ENCODE data around the gene SLC22A1.
A peak's percentile ranks its signal among the peaks of the same experiment; 100 is the strongest.

Gene SLC22A1

DNA sequence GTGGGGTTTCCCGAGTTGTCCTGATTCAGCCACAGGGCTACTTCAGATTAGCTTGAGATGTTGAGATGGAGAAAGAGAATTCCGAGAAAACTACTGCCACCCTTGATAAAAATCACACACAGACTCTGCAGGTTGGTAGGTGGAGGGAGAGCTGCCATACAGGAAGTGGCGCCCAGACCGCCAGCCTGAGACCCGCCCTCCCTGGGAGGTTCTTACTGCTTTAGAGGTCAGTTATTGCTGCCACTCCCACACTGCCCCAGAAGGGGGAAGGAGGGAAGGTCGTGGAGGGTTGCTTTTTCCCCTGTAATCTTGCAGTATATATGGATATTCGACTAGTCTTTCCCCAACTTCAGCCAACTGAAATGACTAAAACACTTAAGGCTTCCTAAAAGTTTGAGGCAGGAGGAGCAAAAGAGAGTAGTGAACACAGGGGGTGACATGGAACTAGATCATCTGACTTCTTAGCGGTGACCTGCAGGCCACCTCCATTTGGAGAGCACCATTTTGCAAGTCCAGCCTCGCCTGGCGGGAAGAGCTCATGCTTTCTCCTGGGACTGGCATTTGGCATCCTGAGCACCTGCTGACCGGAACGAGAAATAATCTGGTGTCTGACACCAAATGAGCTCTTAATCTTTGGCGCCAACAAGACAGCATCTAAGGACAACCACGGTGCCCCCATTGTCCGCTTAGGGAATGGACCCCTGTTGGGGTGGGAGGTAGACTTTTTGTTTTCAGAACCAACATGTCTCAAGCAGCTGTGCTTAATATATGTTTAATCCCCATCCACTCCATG is 35.7 kb upstream of the SLC22A1 start:
- Histone ChIP-seq H3K27me3 (ENCODE audit: insufficient read depth, low read length, poor library complexity) (no peaks in the 10 kb centered on the region), H3K18ac (ENCODE audit: low read length) (no peak overlapping the region), H3K56ac (ENCODE audit: low read length) (no peak overlapping the region), H3K4ac (ENCODE audit: low read depth, low read length) (no peak overlapping the region), H3K79me1 (ENCODE audit: low read length) (no peaks in the 10 kb centered on the region), H3K4me2 (ENCODE audit: low read length) (no peak overlapping the region), H2BK5ac (ENCODE audit: low read length) (no peak overlapping the region), H4K5ac (ENCODE audit: low read length) (no peak overlapping the region), H2BK120ac (ENCODE audit: low read depth, low read length) (no peak overlapping the region), H2BK15ac (replicated peaks; ENCODE audit: low read depth) (no peak overlapping the region), H3K36me3 (ENCODE audit: control insufficient read depth, insufficient read depth, low read length) (peaks cover 8% of the 10 kb centered on the region), H3K9ac (ENCODE audit: low read length) (no peak overlapping the region), H4K8ac (ENCODE audit: low read depth, low read length) (no peak overlapping the region), H3K79me2 (ENCODE audit: control insufficient read depth, insufficient read depth, low read length) (no peaks in the 10 kb centered on the region), H3K4me3 (ENCODE audit: low read length) (no peak overlapping the region), H3K4me1 (ENCODE audit: control insufficient read depth, low read depth, low read length) (no peaks in the 10 kb centered on the region), H3K23ac (ENCODE audit: low read length) (no peak overlapping the region), H3K27ac (ENCODE audit: low read depth, low read length) (no peak overlapping the region), H2AK5ac (ENCODE audit: low read length) (no peak overlapping the region)
- no CpG with 5 or more reads among the region's 15 CpGs for WGBS (ENCODE audit: extremely low coverage, insufficient coverage, low lambda C conversion rate)
- DNase-seq = peak; percentile 5

DNA sequence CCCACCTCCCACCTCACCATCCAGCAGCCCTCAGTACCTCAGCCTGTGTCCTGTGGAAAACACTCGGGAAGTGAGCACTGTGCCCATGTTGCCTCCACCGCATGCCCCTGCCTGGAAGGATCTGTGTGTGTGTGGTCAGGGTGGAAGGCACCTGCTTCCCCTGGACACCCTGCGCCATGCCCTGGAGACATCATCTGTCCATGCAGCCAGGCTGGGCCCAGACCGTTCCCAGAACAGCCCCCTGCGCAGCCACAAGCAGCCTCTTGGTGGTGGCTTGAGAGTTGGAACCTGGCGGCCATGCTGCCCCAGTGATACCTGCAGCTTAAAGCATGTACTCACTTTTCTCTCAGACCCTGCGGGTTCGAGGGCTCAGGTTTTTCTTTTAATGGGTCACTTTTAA is 34.9 kb upstream of the SLC22A1 start:
- Histone ChIP-seq H3K4me1 (ENCODE audit: control insufficient read depth, low read depth, low read length) (no peaks in the 10 kb centered on the region), H3K79me1 (ENCODE audit: low read length) (no peaks in the 10 kb centered on the region), H2AK5ac (ENCODE audit: low read length) (no peak overlapping the region), H3K27me3 (ENCODE audit: insufficient read depth, low read length, poor library complexity) (no peaks in the 10 kb centered on the region), H2BK5ac (ENCODE audit: low read length) (no peak overlapping the region), H3K4ac (ENCODE audit: low read depth, low read length) (no peak overlapping the region), H4K5ac (ENCODE audit: low read length) (no peak overlapping the region), H4K8ac (ENCODE audit: low read depth, low read length) (no peak overlapping the region), H3K4me3 (ENCODE audit: low read length) (no peak overlapping the region), H3K4me2 (ENCODE audit: low read length) (no peak overlapping the region), H3K9ac (ENCODE audit: low read length) (no peak overlapping the region), H3K27ac (ENCODE audit: low read depth, low read length) (no peak overlapping the region), H3K56ac (ENCODE audit: low read length) (no peak overlapping the region), H2BK15ac (replicated peaks; ENCODE audit: low read depth) (no peak overlapping the region), H3K36me3 (ENCODE audit: control insufficient read depth, insufficient read depth, low read length) (peaks cover 8% of the 10 kb centered on the region), H3K79me2 (ENCODE audit: control insufficient read depth, insufficient read depth, low read length) (no peaks in the 10 kb centered on the region), H3K18ac (ENCODE audit: low read length) (no peak overlapping the region), H2BK120ac (ENCODE audit: low read depth, low read length) (no peak overlapping the region), H3K23ac (ENCODE audit: low read length) (no peak overlapping the region)
- WGBS (ENCODE audit: extremely low coverage, insufficient coverage, low lambda C conversion rate) = no CpG with 5 or more reads among the region's 8 CpGs
- no peak for DNase-seq

DNA sequence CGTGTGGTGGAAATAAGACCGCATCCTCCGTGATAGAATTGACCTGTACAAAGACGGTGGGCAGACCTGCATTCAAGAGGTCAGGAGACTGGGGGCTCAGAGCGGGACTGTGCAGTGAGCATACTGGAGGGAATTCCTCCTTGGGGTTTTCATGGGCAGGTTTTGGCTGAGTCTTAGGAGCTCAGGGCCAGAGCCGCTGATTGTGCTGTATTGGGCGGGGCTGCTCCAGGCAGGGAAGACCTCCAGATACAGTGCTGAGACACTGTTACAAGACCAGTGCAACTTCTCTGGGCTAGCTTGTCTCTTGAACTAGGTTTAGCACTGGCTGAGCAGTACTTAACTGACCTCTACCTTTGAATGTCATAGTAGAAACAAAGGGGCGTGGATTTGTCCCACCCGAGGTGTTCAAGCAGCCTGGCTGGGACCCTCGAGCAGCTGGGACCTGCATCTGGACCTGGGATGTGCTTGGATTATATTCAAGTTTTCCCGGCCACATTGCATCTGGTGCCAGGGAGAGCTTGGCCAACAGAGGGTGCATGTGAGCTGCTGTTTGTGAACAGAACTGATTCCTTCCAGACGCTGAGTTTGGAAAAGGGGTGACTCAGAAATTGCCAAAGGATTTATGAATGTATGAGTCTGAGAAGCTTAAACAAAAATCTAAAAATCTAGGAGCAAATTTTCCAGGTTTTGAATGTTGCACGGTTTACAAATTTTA is 33.4 kb upstream of the SLC22A1 start:
- WGBS (ENCODE audit: extremely low coverage, insufficient coverage, low lambda C conversion rate) = no CpG with 5 or more reads among the region's 13 CpGs
- no peak overlapping the region for H3K27ac ChIP-seq (ENCODE audit: low read depth, low read length)
- no peak overlapping the region for H4K8ac ChIP-seq (ENCODE audit: low read depth, low read length)
- no peak overlapping the region for H4K5ac ChIP-seq (ENCODE audit: low read length)
- no peak overlapping the region for H3K9ac ChIP-seq (ENCODE audit: low read length)
- DNase-seq = peak; percentile 58
- no peak overlapping the region for H2AK5ac ChIP-seq (ENCODE audit: low read length)
- H3K23ac ChIP-seq (ENCODE audit: low read length) = no peak overlapping the region
- H3K4me2 ChIP-seq (ENCODE audit: low read length) = no peak overlapping the region
- no peak overlapping the region for H2BK120ac ChIP-seq (ENCODE audit: low read depth, low read length)
- no peak overlapping the region for H3K18ac ChIP-seq (ENCODE audit: low read length)
- no peaks in the 10 kb centered on the region for H3K4me1 ChIP-seq (ENCODE audit: control insufficient read depth, low read depth, low read length)
- no peaks in the 10 kb centered on the region for H3K79me1 ChIP-seq (ENCODE audit: low read length)
- no peak overlapping the region for H2BK15ac ChIP-seq (replicated peaks; ENCODE audit: low read depth)
- H3K4me3 ChIP-seq (ENCODE audit: low read length) = no peak overlapping the region
- peaks cover 8% of the 10 kb centered on the region for H3K36me3 ChIP-seq (ENCODE audit: control insufficient read depth, insufficient read depth, low read length)
- H2BK5ac ChIP-seq (ENCODE audit: low read length) = no peak overlapping the region
- no peaks in the 10 kb centered on the region for H3K27me3 ChIP-seq (ENCODE audit: insufficient read depth, low read length, poor library complexity)
- H3K79me2 ChIP-seq (ENCODE audit: control insufficient read depth, insufficient read depth, low read length) = no peaks in the 10 kb centered on the region
- no peak overlapping the region for H3K4ac ChIP-seq (ENCODE audit: low read depth, low read length)
- no peak overlapping the region for H3K56ac ChIP-seq (ENCODE audit: low read length)

DNA sequence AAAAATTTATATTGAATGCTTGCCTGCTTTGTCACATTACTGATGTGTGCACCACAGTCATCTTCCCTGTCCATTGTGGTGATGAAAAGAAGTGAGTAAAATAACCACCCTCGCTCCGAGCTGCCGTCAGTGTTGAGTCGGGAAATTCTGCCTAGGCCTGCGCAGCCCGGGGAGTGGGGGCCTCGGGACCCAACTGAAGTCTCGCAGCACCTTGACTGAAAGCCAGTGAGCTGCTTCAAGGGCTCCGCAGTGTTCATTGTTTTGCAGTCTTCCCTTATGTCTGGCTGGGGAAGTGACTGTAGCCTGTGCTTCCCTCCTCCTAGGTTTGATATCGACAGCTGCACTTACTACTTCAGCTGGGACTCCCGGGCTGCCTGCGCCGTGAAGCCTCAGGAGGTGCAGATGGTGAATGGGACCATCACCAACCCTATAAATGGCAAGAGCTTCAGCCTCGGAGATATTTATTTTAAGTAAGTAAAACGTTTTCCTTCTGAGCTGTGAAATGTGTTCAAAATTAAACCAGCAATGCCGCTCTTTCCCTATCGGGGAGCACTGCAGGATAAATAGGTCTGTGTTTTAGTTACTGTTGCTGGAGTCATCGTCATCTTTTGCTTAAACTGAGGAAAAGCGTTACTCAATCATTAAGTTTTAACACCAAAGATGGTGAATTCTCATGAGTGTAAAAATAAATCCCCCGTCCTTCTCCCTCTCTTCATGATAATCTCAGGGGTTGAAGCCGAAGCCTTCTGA is 32.7 kb upstream of the SLC22A1 start:
- Histone ChIP-seq H3K4me2 (ENCODE audit: low read length) (no peak overlapping the region), H3K27me3 (ENCODE audit: insufficient read depth, low read length, poor library complexity) (no peaks in the 10 kb centered on the region), H3K4ac (ENCODE audit: low read depth, low read length) (no peak overlapping the region), H3K56ac (ENCODE audit: low read length) (no peak overlapping the region), H3K27ac (ENCODE audit: low read depth, low read length) (no peak overlapping the region), H4K8ac (ENCODE audit: low read depth, low read length) (no peak overlapping the region), H3K79me2 (ENCODE audit: control insufficient read depth, insufficient read depth, low read length) (no peaks in the 10 kb centered on the region), H2BK120ac (ENCODE audit: low read depth, low read length) (no peak overlapping the region), H2BK15ac (replicated peaks; ENCODE audit: low read depth) (no peak overlapping the region), H3K18ac (ENCODE audit: low read length) (no peak overlapping the region), H2AK5ac (ENCODE audit: low read length) (no peak overlapping the region), H3K9ac (ENCODE audit: low read length) (no peak overlapping the region), H2BK5ac (ENCODE audit: low read length) (no peak overlapping the region), H4K5ac (ENCODE audit: low read length) (no peak overlapping the region), H3K4me3 (ENCODE audit: low read length) (no peak overlapping the region), H3K23ac (ENCODE audit: low read length) (no peak overlapping the region), H3K36me3 (ENCODE audit: control insufficient read depth, insufficient read depth, low read length) (peaks cover 7% of the 10 kb centered on the region), H3K4me1 (ENCODE audit: control insufficient read depth, low read depth, low read length) (no peaks in the 10 kb centered on the region), H3K79me1 (ENCODE audit: low read length) (no peaks in the 10 kb centered on the region)
- WGBS (ENCODE audit: extremely low coverage, insufficient coverage, low lambda C conversion rate) = no CpG with 5 or more reads among the region's 21 CpGs
- DNase-seq = no peak

DNA sequence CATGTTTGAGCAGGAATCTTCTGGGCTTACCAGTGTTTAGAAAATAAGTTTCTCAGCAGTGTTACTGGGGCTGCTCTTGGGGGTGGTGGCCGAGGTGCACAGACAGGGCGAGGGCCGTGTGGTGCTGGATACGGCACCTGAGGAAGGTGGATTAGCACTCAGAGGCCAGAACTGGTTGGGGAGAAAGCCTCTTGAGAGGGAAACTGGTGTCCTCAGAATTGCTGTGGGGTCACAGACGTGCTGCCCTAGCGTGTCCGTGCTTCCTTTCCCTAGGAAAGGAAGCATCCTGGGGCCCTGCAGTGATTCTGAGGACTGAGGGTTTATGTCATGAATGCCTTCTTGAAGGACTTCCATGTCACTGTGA is 32.1 kb upstream of the SLC22A1 start:
- Histone ChIP-seq H3K4me1 (ENCODE audit: control insufficient read depth, low read depth, low read length) (no peaks in the 10 kb centered on the region), H2BK5ac (ENCODE audit: low read length) (no peak overlapping the region), H3K18ac (ENCODE audit: low read length) (no peak overlapping the region), H3K27ac (ENCODE audit: low read depth, low read length) (no peak overlapping the region), H3K79me2 (ENCODE audit: control insufficient read depth, insufficient read depth, low read length) (no peaks in the 10 kb centered on the region), H3K4ac (ENCODE audit: low read depth, low read length) (no peak overlapping the region), H3K36me3 (ENCODE audit: control insufficient read depth, insufficient read depth, low read length) (peaks cover 8% of the 10 kb centered on the region), H3K9ac (ENCODE audit: low read length) (no peak overlapping the region), H3K4me2 (ENCODE audit: low read length) (no peak overlapping the region), H3K27me3 (ENCODE audit: insufficient read depth, low read length, poor library complexity) (no peaks in the 10 kb centered on the region), H2BK120ac (ENCODE audit: low read depth, low read length) (no peak overlapping the region), H3K56ac (ENCODE audit: low read length) (no peak overlapping the region), H2BK15ac (replicated peaks; ENCODE audit: low read depth) (no peak overlapping the region), H3K79me1 (ENCODE audit: low read length) (no peaks in the 10 kb centered on the region), H3K23ac (ENCODE audit: low read length) (no peak overlapping the region), H2AK5ac (ENCODE audit: low read length) (no peak overlapping the region), H4K8ac (ENCODE audit: low read depth, low read length) (no peak overlapping the region), H4K5ac (ENCODE audit: low read length) (no peak overlapping the region), H3K4me3 (ENCODE audit: low read length) (no peak overlapping the region)
- WGBS (ENCODE audit: extremely low coverage, insufficient coverage, low lambda C conversion rate) = no CpG with 5 or more reads among the region's 7 CpGs
- DNase-seq = no peak

Data from mesendoderm (in vitro differentiated cells).